ENCODE results near the gene TANC1.

- TF ChIP-seq CTCF (conservative IDR thresholded peaks at IDR 0.05; ENCODE audit: low read depth, low read length) (no peak), MXI1 (IDR thresholded peaks at IDR 0.05; ENCODE audit: borderline replicate concordance, low read depth, low read length) (no peak), RAD21 (IDR thresholded peaks at IDR 0.05; ENCODE audit: low read length) (no peak), SMC3 (IDR thresholded peaks at IDR 0.05; ENCODE audit: low read depth, low read length) (no peak), MAFK (IDR thresholded peaks at IDR 0.05; ENCODE audit: low read depth, low read length) (no peak), MAZ (IDR thresholded peaks at IDR 0.05; ENCODE audit: borderline replicate concordance, low read depth, low read length) (no peak), BHLHE40 (IDR thresholded peaks at IDR 0.05; ENCODE audit: low read depth, low read length) (no peak)
- TF ChIP-seq, protein P1, sequence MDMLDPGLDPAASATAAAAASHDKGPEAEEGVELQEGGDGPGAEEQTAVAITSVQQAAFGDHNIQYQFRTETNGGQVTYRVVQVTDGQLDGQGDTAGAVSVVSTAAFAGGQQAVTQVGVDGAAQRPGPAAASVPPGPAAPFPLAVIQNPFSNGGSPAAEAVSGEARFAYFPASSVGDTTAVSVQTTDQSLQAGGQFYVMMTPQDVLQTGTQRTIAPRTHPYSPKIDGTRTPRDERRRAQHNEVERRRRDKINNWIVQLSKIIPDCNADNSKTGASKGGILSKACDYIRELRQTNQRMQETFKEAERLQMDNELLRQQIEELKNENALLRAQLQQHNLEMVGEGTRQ (IDR thresholded peaks at IDR 0.05; ENCODE audit: low read depth, low read length), result no peak
Observed at GRCh38 chr2:159262904-159263303, 294.5 kb downstream of the TANC1 start.

All from IMR-90 (cell line).